ENCODE results near the gene CDH16. TPM values are rescaled to one million over a fixed set of nuclear protein-coding genes. Genes with fewer than 3 reads are reported as not detected.

Gene CDH16
- total RNA-seq, 1 experiment from 2014 or later = not detected

DNA sequence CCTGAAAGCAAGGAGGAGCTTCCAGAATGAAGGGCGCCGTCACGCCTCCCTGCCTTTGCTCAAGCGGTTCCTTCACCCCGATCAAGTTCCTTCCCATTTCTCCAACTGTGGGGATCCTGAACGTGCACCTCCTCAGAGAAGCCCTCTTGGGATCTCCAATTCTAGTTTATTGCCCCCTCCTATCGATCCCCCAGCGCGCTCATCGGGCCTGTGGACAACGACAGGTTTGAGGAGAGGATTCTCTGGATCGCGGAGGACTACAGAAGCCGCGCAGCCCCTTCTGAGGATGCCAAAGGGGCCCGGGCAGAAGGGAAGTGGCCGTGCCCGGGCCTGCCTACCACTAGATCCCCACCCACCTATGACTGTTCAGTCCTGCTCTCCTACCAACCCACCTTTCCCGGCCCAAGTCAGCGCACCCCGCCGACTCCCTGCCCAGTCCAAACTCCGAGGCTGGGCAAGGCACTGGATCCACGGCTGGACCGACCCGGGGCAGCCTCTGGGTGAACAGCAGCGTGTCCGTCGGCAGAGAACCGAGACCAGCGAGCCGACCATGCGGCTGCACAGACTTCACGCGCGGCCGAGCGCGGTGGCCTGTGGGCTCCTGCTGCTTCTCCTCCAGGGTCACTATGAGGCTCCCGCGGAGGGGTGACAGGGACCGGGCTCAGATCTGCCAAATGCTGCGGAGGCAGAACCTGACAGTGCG is 29.6 kb upstream of the CDH16 start:
- no TSS peak for BruUV-seq (replicated peaks)
- H3K27ac ChIP-seq (ENCODE audit: low read depth, low read length, poor library complexity, severe bottlenecking) = no peak overlapping the region
- H3K27me3 ChIP-seq (replicated peaks; ENCODE audit: insufficient read depth, low read depth, low read length, poor library complexity) = no peaks in the 10 kb centered on the region
- peaks cover 3% of the 10 kb centered on the region for H3K36me3 ChIP-seq (ENCODE audit: insufficient read depth, low read length, poor library complexity, severe bottlenecking)
- TF ChIP-seq, protein P1, sequence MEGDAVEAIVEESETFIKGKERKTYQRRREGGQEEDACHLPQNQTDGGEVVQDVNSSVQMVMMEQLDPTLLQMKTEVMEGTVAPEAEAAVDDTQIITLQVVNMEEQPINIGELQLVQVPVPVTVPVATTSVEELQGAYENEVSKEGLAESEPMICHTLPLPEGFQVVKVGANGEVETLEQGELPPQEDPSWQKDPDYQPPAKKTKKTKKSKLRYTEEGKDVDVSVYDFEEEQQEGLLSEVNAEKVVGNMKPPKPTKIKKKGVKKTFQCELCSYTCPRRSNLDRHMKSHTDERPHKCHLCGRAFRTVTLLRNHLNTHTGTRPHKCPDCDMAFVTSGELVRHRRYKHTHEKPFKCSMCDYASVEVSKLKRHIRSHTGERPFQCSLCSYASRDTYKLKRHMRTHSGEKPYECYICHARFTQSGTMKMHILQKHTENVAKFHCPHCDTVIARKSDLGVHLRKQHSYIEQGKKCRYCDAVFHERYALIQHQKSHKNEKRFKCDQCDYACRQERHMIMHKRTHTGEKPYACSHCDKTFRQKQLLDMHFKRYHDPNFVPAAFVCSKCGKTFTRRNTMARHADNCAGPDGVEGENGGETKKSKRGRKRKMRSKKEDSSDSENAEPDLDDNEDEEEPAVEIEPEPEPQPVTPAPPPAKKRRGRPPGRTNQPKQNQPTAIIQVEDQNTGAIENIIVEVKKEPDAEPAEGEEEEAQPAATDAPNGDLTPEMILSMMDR (conservative IDR thresholded peaks at IDR 0.05; ENCODE audit: low read depth, low read length) = no peak
- no peak for TF ChIP-seq EZH2 (IDR thresholded peaks at IDR 0.05; ENCODE audit: borderline replicate concordance, low read depth, low read length, poor library complexity, severe bottlenecking)
- DNase-seq (ENCODE audit: low spot score) = no peak
- POLR2A ChIA-PET (ENCODE audit: low non-redundant PET) = no interaction called here
- intact Hi-C loops (cut with micrococcal nuclease; ENCODE audit: unreplicated experiment) = loop anchor here (5.0 kb wide), 1 partner anchor 51 kb away; no protein-coding TSS in a partner anchor
- H3K9me3 ChIP-seq (ENCODE audit: low read depth, low read length, poor library complexity, severe bottlenecking) = peaks cover 7% of the 10 kb centered on the region
- H3K4me1 ChIP-seq (ENCODE audit: insufficient read depth, low read length, poor library complexity, severe bottlenecking) = no peaks in the 10 kb centered on the region
- H3K4me3 ChIP-seq (ENCODE audit: low read depth, low read length, poor library complexity, severe bottlenecking) = peak overlapping the region; percentile 52
- CTCF ChIA-PET = no interaction called here

- POLR2A ChIA-PET (ENCODE audit: low non-redundant PET) = no interaction called here
- Histone ChIP-seq H3K4me1 (ENCODE audit: insufficient read depth, low read length, poor library complexity, severe bottlenecking) (no peaks in the 10 kb centered on the region), H3K9me3 (ENCODE audit: low read depth, low read length, poor library complexity, severe bottlenecking) (peaks cover 7% of the 10 kb centered on the region), H3K27me3 (replicated peaks; ENCODE audit: insufficient read depth, low read depth, low read length, poor library complexity) (no peaks in the 10 kb centered on the region), H3K4me3 (ENCODE audit: low read depth, low read length, poor library complexity, severe bottlenecking) (peak overlapping the region; percentile 52), H3K27ac (ENCODE audit: low read depth, low read length, poor library complexity, severe bottlenecking) (no peak overlapping the region), H3K36me3 (ENCODE audit: insufficient read depth, low read length, poor library complexity, severe bottlenecking) (peaks cover 10% of the 10 kb centered on the region)
- TF ChIP-seq, protein P1 (conservative IDR thresholded peaks at IDR 0.05; ENCODE audit: low read depth, low read length) = peak; percentile 94
- TF ChIP-seq EZH2 (IDR thresholded peaks at IDR 0.05; ENCODE audit: borderline replicate concordance, low read depth, low read length, poor library complexity, severe bottlenecking) = no peak
- intact Hi-C loops (cut with micrococcal nuclease; ENCODE audit: unreplicated experiment) = loop anchor here (5.0 kb wide), 1 partner anchor 50 kb away; no protein-coding TSS in a partner anchor
- CTCF ChIA-PET = interaction anchor here (0.5 to 1.0 kb wide), 2 partner anchors 80 to 208 kb away, joined by 3 to 11 read pairs; no protein-coding TSS in a partner anchor
- peak; percentile 92 for DNase-seq (ENCODE audit: low spot score)
- no TSS peak for BruUV-seq (replicated peaks)
Measured at GRCh38 chr16:66947302-66948065, 28.8 kb upstream of the CDH16 start.

- TF ChIP-seq EZH2 (IDR thresholded peaks at IDR 0.05; ENCODE audit: borderline replicate concordance, low read depth, low read length, poor library complexity, severe bottlenecking) = no peak
- TF ChIP-seq, protein P1 (conservative IDR thresholded peaks at IDR 0.05; ENCODE audit: low read depth, low read length) = no peak
- Histone ChIP-seq H3K4me1 (ENCODE audit: insufficient read depth, low read length, poor library complexity, severe bottlenecking) (no peaks in the 10 kb centered on the region), H3K4me3 (ENCODE audit: low read depth, low read length, poor library complexity, severe bottlenecking) (no peak overlapping the region), H3K27ac (ENCODE audit: low read depth, low read length, poor library complexity, severe bottlenecking) (no peak overlapping the region), H3K27me3 (replicated peaks; ENCODE audit: insufficient read depth, low read depth, low read length, poor library complexity) (no peaks in the 10 kb centered on the region), H3K9me3 (ENCODE audit: low read depth, low read length, poor library complexity, severe bottlenecking) (peaks cover 7% of the 10 kb centered on the region), H3K36me3 (ENCODE audit: insufficient read depth, low read length, poor library complexity, severe bottlenecking) (peaks cover 14% of the 10 kb centered on the region)
- BruUV-seq (replicated peaks) = no TSS peak
- ChIA-PET CTCF (interaction anchor here (1.0 kb wide), 1 partner anchor 208 kb away, joined by 3 read pairs; no protein-coding TSS in a partner anchor), POLR2A (ENCODE audit: low non-redundant PET) (no interaction called here)
- intact Hi-C loops (cut with micrococcal nuclease; ENCODE audit: unreplicated experiment) = loop anchor here (5.0 kb wide), 1 partner anchor 50 kb away; no protein-coding TSS in a partner anchor
- no peak for DNase-seq (ENCODE audit: low spot score)
Measured at GRCh38 chr16:66946974-66947301, 28.3 kb upstream of the CDH16 start.

All from A673 (cell line).